K562 (cell line): ENCODE data around the gene ZER1. TPM values are rescaled to one million over a fixed set of nuclear protein-coding genes. Genes with fewer than 3 reads are reported as not detected.

Experiments
- ATAC-seq: fragments of 200-7000 bp; cut with Tn5 transposase; 3 replicates; pipeline ENCODE4 v1.9.1; 2020; ENCODE audit warnings: moderate library complexity
- BruUV-seq: library from RNA; stranded (reverse); fragments of 400-500 nt; replicated peaks from 2 replicates; lab custom pipeline; 2021; lab: Mats Ljungman, UMichigan
- CTCF ChIA-PET: fragments of 300-600 bp; formaldehyde crosslinking; extraction: SDS; loops from one replicate; lab custom pipeline; 2021; ENCODE audit warnings: low intra/inter-chr PET ratio; lab: Yijun Ruan, JAX
- POLR2A ChIA-PET: fragments of 300-600, 350-650 bp; sonication (Branson Sonifier 250); formaldehyde crosslinking; extraction: SDS; loops from one replicate; lab custom pipeline; 2021; ENCODE audit warnings: antibody characterized with exemption, inconsistent platforms; lab: Yijun Ruan, JAX
- DNase-seq, 4 experiments: peaks; one replicate each; pipeline versions ENCODE4 v3.0.0 to v3.0.0-alpha.2; 2011 to 2018; ENCODE audit warnings: low spot score in 3 of 4, mixed read lengths in 3 of 4; ENCODE audit errors: extremely low read depth in 1 of 4
- FAIRE-seq: peaks from 2 replicates; lab custom pipeline; 2011; peaks lifted over from hg19 to GRCh38; lab: Jason Lieb, UNC
- H2AFZ ChIP-seq: 2 replicates; pipeline ENCODE4 v1.6.0; 2011; ENCODE audit warnings: low read depth, low read length, control low read depth, inconsistent platforms
- H3K27ac ChIP-seq: fragments of 200-600 bp; 3 replicates; pipeline ENCODE4 v1.8.0; 2011; ENCODE audit warnings: low read depth, mild to moderate bottlenecking, control low read depth, inconsistent platforms, low read length, moderate library complexity, mixed read lengths; ENCODE audit errors: extremely low read depth
- H3K27me3 ChIP-seq, 2 experiments: fragments of 300-600 bp in 1 of 2; 2 replicates in 1 of 2; 3 replicates in 1 of 2; pipeline versions ENCODE4 v1.6.0 to v1.8.0; 2011; ENCODE audit warnings: inconsistent platforms in 2 of 2, low read length in 2 of 2, mild to moderate bottlenecking in 1 of 2, mixed read lengths in 1 of 2, moderate library complexity in 1 of 2; ENCODE audit not compliant: control insufficient read depth in 2 of 2, insufficient read depth in 2 of 2
- H3K36me3 ChIP-seq: fragments of 300-600 bp; 3 replicates; pipeline ENCODE4 v1.8.0; 2011; ENCODE audit warnings: mild to moderate bottlenecking, low read length, inconsistent platforms; ENCODE audit not compliant: control insufficient read depth, insufficient read depth
- H3K4me1 ChIP-seq, 2 experiments: fragments of 200-600 bp in 1 of 2; replicated peaks in 1 of 2; 2 replicates in 1 of 2; 3 replicates in 1 of 2; pipeline versions ENCODE4 v1.5.1 to v1.8.0; 2011; ENCODE audit warnings: inconsistent platforms in 2 of 2, low read length in 2 of 2, mild to moderate bottlenecking in 1 of 2, mixed read lengths in 1 of 2, moderate library complexity in 1 of 2; ENCODE audit not compliant: control insufficient read depth in 2 of 2, insufficient read depth in 2 of 2
- H3K4me2 ChIP-seq: 2 replicates; pipeline ENCODE4 v1.6.1; 2011; ENCODE audit warnings: low read length, control low read depth, inconsistent platforms, mixed read lengths; ENCODE audit not compliant: insufficient read depth
- H3K4me3 ChIP-seq: fragments of 200-600 bp; sonication (generic), shearing (Covaris generic); 2 replicates; pipeline ENCODE4 v1.5.1; 2016; ENCODE audit warnings: control low read depth, inconsistent platforms
- H3K79me2 ChIP-seq: fragments of 200-600 bp; 3 replicates; pipeline ENCODE4 v1.8.0; 2011; ENCODE audit warnings: low read length, inconsistent platforms; ENCODE audit not compliant: control insufficient read depth, insufficient read depth
- H3K9ac ChIP-seq, 2 experiments: 2 replicates each; pipeline versions ENCODE4 v1.6.0 to v1.6.1; 2011; ENCODE audit warnings: low read depth in 2 of 2, low read length in 2 of 2, control low read depth in 1 of 2, inconsistent platforms in 1 of 2, mild to moderate bottlenecking in 1 of 2, mixed read lengths in 1 of 2; ENCODE audit not compliant: insufficient read depth in 1 of 2
- H3K9me1 ChIP-seq: one replicate; pipeline ENCODE4 v1.6.0; 2011; ENCODE audit warnings: inconsistent platforms, mild to moderate bottlenecking, low read length, moderate library complexity; ENCODE audit not compliant: control insufficient read depth, insufficient read depth
- H3K9me3 ChIP-seq: replicated peaks from 2 replicates; pipeline ENCODE4 v1.5.1; 2011; ENCODE audit warnings: low read depth, low read length, inconsistent platforms; ENCODE audit not compliant: control insufficient read depth, insufficient read depth
- H4K20me1 ChIP-seq: replicated peaks from 2 replicates; pipeline ENCODE4 v1.6.1; 2011; ENCODE audit warnings: low read length, inconsistent platforms, mixed read lengths; ENCODE audit not compliant: control insufficient read depth, insufficient read depth
- BCOR ChIP-seq: fragments of 450-650 bp; IDR thresholded peaks from 2 replicates; pipeline ENCODE4 v1.6.1; 2016
- DMBX1 ChIP-seq: fragments of 250-450 bp; sonication (Bioruptor Pico); IDR thresholded peaks from 2 replicates; pipeline ENCODE4 v1.8.0; 2022; ENCODE audit warnings: inconsistent platforms, mild to moderate bottlenecking, moderate library complexity, borderline replicate concordance
- HDAC2 ChIP-seq: fragments of 450-650 bp; IDR thresholded peaks from 2 replicates; pipeline ENCODE4 v1.6.1; 2016; ENCODE audit warnings: mild to moderate bottlenecking
- HMG20B ChIP-seq: fragments of 250-450 bp; sonication (Bioruptor Pico); IDR thresholded peaks from 2 replicates; pipeline ENCODE4 v1.5.0; 2021; ENCODE audit warnings: mild to moderate bottlenecking
- HOXB6 ChIP-seq: fragments of 250-450 bp; sonication (Bioruptor Pico); IDR thresholded peaks from 2 replicates; pipeline ENCODE4 v1.5.1; 2022; ENCODE audit warnings: mild to moderate bottlenecking, borderline replicate concordance
- KDM1A ChIP-seq, 2 experiments: fragments of 450-650 bp; IDR thresholded peaks; 2 replicates each; pipeline ENCODE4 v1.6.1; 2016; ENCODE audit warnings: mild to moderate bottlenecking in 2 of 2
- MAFG ChIP-seq: fragments of 450-650 bp; conservative IDR thresholded peaks from 2 replicates; pipeline ENCODE4 v1.6.1; 2016; ENCODE audit warnings: missing genetic modification characterization, missing compliant biosample characterization
- NFIC ChIP-seq: fragments of 450-650 bp; IDR thresholded peaks from 2 replicates; pipeline ENCODE4 v1.6.1; 2017; ENCODE audit warnings: mild to moderate bottlenecking, inconsistent platforms
- TEAD4 ChIP-seq, 2 experiments: sonication (generic) in 1 of 2; formaldehyde crosslinking in 1 of 2; IDR thresholded peaks; 2 replicates each; pipeline versions ENCODE4 v1.6.1 to v1.8.0; 2012 to 2022; ENCODE audit warnings: borderline replicate concordance in 1 of 2, inconsistent platforms in 1 of 2, low read length in 1 of 2, mild to moderate bottlenecking in 1 of 2, missing genetic modification reagents in 1 of 2
- ZEB2 ChIP-seq: fragments of 450-650 bp; IDR thresholded peaks from 2 replicates; pipeline ENCODE4 v1.6.1; 2016
- ZNF121 ChIP-seq: sonication (generic); formaldehyde crosslinking; conservative IDR thresholded peaks from 2 replicates; pipeline ENCODE4 v1.8.0; 2022; ENCODE audit warnings: missing genetic modification reagents
- ZNF644 ChIP-seq: fragments of 200-800 bp; sonication (Bioruptor generic); IDR thresholded peaks from 2 replicates; pipeline ENCODE4 v1.6.1; 2016; ENCODE audit warnings: low read depth, missing genetic modification characterization, missing compliant biosample characterization
- ZZZ3 ChIP-seq: fragments of 450-650 bp; IDR thresholded peaks from 2 replicates; pipeline ENCODE4 v1.6.1; 2016; ENCODE audit warnings: antibody characterized with exemption, mild to moderate bottlenecking, moderate library complexity
- WGBS: fragments of 100-300 bp; shearing (Covaris generic); methylation state at CpG from one replicate; pipeline ENCODE4 v1.1.6; 2016; ENCODE audit warnings: low coverage, mixed read lengths; ENCODE audit not compliant: insufficient coverage; ENCODE audit errors: missing lambda C conversion rate; 5-methylcytosine and 5-hydroxymethylcytosine counted together
- in situ Hi-C: fragments of 300-500 bp; cut with MboI; formaldehyde crosslinking; loops from 4 replicates; pipeline ENCODE4 v1.15.0; 2018; ENCODE audit warnings: inconsistent platforms, mixed read lengths
- intact Hi-C: fragments of 100-400 bp; cut with micrococcal nuclease; formaldehyde crosslinking; loops from 2 replicates; pipeline ENCODE4 v1.14.2; 2022
- polyA plus RNA-seq, 8 experiments: library from polyadenylated mRNA; depleted of rRNA in 4 of 8; stranded (reverse) in 5 of 8; unstranded in 3 of 8; fragments of >200 nt; fragmentation: Nextera tagmentation in 2 of 8; fragmentation: Illumina TruSeq in 1 of 8; extraction: Ambion mirVana in 2 of 8; extraction: Trizol in 1 of 8; gene quantifications; 2 replicates each; pipeline versions ENCODE4 v1.2.1 to v1.2.3, GENCODE V29; 2011 to 2014; ENCODE audit warnings: inconsistent platforms in 1 of 8, missing spikeins in 1 of 8
- total RNA-seq, 7 experiments: library from RNA; depleted of rRNA in 6 of 7; stranded (reverse); fragments of >200 nt in 6 of 7; fragmentation: Illumina TruSeq in 2 of 7; extraction: Trizol in 2 of 7; gene quantifications; 2 replicates each; pipeline versions ENCODE4 v1.2.1 to v1.2.3, GENCODE V29; 2011 to 2021; ENCODE audit warnings: low replicate concordance in 1 of 7
- TF ChIP-seq, protein P1 (sequence below): IDR thresholded peaks from 2 replicates; pipeline ENCODE4 v1.6.1; 2011; ENCODE audit not compliant: insufficient read length; ENCODE audit errors: extremely low read depth
- TF ChIP-seq, protein P2 (sequence below): IDR thresholded peaks from 2 replicates; pipeline ENCODE4 v1.6.1; 2011; ENCODE audit warnings: borderline replicate concordance, low read depth, mild to moderate bottlenecking, moderate library complexity, low read length; ENCODE audit not compliant: insufficient read depth, poor library complexity, severe bottlenecking
- TF ChIP-seq, protein P3 (sequence below): fragments of 450-650 bp; formaldehyde crosslinking; IDR thresholded peaks from 2 replicates; pipeline ENCODE4 v1.4.0; 2020; ENCODE audit warnings: mild to moderate bottlenecking, moderate library complexity
- TF ChIP-seq, protein P4 (sequence below): IDR thresholded peaks from 2 replicates; pipeline ENCODE4 v1.6.1; 2016; ENCODE audit warnings: missing genetic modification characterization, missing compliant biosample characterization

The ZER1 gene
- total and polyA plus RNA-seq, 9 of the 15 experiments (the other 6 are each of a cell fraction or from before 2014, with no cell fraction given) = 0.07 to 10.7 (median 6.2) TPM

DNA sequence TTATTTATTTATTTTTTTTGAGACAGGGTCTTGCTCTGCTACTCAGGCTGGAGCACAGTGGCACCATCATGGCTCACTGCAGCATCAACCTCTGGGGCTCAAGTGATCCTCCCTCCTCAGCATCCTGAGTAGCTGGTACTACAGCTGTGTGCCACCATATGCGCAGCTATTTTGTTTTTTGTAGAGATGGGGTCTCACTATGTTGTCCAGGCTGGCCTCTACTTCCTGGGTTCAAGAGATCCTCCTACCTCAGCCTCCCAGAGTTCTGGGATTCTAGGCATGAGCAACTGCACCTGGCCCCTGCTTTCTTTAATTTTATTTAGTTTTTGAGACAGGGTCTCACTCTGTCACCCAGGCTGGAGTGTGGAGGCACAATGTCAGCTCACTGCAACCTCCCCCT lies 28.3 kb downstream of the ZER1 start:
- Histone ChIP-seq H3K4me2 (no peak overlapping the region), H3K4me3 (no peak overlapping the region)
- CTCF ChIA-PET = no interaction called here
- intact Hi-C loops = no loop called here
- no peak for TF ChIP-seq ZZZ3
- TF ChIP-seq, protein P1, sequence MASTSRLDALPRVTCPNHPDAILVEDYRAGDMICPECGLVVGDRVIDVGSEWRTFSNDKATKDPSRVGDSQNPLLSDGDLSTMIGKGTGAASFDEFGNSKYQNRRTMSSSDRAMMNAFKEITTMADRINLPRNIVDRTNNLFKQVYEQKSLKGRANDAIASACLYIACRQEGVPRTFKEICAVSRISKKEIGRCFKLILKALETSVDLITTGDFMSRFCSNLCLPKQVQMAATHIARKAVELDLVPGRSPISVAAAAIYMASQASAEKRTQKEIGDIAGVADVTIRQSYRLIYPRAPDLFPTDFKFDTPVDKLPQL = no peak
- no peak for TF ChIP-seq MAFG (tag)
- TF ChIP-seq BCOR = peak; percentile 36; the same call in 1 of the 2 replicates
- TF ChIP-seq HOXB6 (CRISPR knock-in tag) = no peak
- TF ChIP-seq ZNF644 (tag) = no peak
- TF ChIP-seq DMBX1 (CRISPR knock-in tag) = no peak
- no peak for TF ChIP-seq HDAC2
- TF ChIP-seq TEAD4 (IDR thresholded peaks at IDR 0.05; ENCODE audit: low read length) = no peak
- TF ChIP-seq TEAD4 (CRISPR knock-in tag; IDR thresholded peaks at IDR 0.05; ENCODE audit: borderline replicate concordance) = no peak
- TF ChIP-seq ZEB2 = no peak
- no peak for TF ChIP-seq HMG20B (CRISPR knock-in tag)
- TF ChIP-seq, protein P2, sequence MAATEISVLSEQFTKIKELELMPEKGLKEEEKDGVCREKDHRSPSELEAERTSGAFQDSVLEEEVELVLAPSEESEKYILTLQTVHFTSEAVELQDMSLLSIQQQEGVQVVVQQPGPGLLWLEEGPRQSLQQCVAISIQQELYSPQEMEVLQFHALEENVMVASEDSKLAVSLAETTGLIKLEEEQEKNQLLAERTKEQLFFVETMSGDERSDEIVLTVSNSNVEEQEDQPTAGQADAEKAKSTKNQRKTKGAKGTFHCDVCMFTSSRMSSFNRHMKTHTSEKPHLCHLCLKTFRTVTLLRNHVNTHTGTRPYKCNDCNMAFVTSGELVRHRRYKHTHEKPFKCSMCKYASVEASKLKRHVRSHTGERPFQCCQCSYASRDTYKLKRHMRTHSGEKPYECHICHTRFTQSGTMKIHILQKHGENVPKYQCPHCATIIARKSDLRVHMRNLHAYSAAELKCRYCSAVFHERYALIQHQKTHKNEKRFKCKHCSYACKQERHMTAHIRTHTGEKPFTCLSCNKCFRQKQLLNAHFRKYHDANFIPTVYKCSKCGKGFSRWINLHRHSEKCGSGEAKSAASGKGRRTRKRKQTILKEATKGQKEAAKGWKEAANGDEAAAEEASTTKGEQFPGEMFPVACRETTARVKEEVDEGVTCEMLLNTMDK = no peak
- peak in 1 of 2 experiments; percentile 38; a peak in 1 of 4 replicates for TF ChIP-seq KDM1A (IDR thresholded peaks at IDR 0.05)
- TF ChIP-seq ZNF121 (CRISPR knock-in tag) = peak; percentile 97
- TF ChIP-seq NFIC = no peak
- TF ChIP-seq, protein P3, sequence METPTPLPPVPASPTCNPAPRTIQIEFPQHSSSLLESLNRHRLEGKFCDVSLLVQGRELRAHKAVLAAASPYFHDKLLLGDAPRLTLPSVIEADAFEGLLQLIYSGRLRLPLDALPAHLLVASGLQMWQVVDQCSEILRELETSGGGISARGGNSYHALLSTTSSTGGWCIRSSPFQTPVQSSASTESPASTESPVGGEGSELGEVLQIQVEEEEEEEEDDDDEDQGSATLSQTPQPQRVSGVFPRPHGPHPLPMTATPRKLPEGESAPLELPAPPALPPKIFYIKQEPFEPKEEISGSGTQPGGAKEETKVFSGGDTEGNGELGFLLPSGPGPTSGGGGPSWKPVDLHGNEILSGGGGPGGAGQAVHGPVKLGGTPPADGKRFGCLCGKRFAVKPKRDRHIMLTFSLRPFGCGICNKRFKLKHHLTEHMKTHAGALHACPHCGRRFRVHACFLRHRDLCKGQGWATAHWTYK (CRISPR knock-in tag) = no peak
- TF ChIP-seq, protein P4, sequence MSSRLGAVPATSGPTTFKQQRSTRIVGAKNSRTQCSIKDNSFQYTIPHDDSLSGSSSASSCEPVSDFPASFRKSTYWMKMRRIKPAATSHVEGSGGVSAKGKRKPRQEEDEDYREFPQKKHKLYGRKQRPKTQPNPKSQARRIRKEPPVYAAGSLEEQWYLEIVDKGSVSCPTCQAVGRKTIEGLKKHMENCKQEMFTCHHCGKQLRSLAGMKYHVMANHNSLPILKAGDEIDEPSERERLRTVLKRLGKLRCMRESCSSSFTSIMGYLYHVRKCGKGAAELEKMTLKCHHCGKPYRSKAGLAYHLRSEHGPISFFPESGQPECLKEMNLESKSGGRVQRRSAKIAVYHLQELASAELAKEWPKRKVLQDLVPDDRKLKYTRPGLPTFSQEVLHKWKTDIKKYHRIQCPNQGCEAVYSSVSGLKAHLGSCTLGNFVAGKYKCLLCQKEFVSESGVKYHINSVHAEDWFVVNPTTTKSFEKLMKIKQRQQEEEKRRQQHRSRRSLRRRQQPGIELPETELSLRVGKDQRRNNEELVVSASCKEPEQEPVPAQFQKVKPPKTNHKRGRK (tag) = no peak
- TF ChIP-seq, all 486 proteins: peak for 3
- WGBS = 62% methylated on average over 1 of the region's 1 CpG
- H3K79me2 ChIP-seq = no peaks in the 10 kb centered on the region
- peaks cover 0 to 12% of the 10 kb centered on the region in 2 experiments; a peak in 2 of 5 replicates for H3K4me1 ChIP-seq
- no TSS peak for BruUV-seq
- no peak overlapping the region for H3K27ac ChIP-seq
- no peaks in the 10 kb centered on the region for H3K9me1 ChIP-seq
- no peak for FAIRE-seq
- no peaks in the 10 kb centered on the region for H3K27me3 ChIP-seq
- H4K20me1 ChIP-seq = no peaks in the 10 kb centered on the region
- no peak overlapping the region for H2AFZ ChIP-seq
- no peak for DNase-seq
- no peaks in the 10 kb centered on the region for H3K36me3 ChIP-seq
- no peak for ATAC-seq
- POLR2A ChIA-PET = interaction anchor here (0.6 kb wide), 1 partner anchor 119 kb away, joined by 4 read pairs; no protein-coding TSS in a partner anchor
- in situ Hi-C loops = no loop called here
- no peaks in the 10 kb centered on the region for H3K9me3 ChIP-seq
- H3K9ac ChIP-seq = no peak overlapping the region
